ENCODE measurements around the gene LMF1.

Gene LMF1

DNA sequence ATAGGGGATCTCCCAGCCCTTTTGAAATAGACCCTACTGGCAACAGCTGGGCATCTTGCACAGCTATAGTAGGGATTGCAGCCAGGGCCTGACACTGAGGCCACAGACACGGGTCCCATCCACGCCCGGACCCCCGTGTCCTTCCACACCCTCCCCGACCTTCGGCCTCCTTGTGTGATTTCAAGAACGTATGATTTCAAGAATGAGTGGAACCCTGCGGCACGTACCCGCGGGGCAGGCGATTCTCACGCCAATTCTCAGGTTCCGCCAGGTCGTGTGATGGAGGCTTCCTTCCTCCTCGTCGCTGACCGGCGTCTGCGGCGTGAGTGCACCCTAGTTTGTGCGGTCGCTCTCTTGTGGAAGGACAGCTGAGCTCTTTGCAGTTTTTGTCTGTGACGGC is 114.0 kb downstream of the LMF1 start:
- TF ChIP-seq, protein P1, sequence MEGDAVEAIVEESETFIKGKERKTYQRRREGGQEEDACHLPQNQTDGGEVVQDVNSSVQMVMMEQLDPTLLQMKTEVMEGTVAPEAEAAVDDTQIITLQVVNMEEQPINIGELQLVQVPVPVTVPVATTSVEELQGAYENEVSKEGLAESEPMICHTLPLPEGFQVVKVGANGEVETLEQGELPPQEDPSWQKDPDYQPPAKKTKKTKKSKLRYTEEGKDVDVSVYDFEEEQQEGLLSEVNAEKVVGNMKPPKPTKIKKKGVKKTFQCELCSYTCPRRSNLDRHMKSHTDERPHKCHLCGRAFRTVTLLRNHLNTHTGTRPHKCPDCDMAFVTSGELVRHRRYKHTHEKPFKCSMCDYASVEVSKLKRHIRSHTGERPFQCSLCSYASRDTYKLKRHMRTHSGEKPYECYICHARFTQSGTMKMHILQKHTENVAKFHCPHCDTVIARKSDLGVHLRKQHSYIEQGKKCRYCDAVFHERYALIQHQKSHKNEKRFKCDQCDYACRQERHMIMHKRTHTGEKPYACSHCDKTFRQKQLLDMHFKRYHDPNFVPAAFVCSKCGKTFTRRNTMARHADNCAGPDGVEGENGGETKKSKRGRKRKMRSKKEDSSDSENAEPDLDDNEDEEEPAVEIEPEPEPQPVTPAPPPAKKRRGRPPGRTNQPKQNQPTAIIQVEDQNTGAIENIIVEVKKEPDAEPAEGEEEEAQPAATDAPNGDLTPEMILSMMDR (IDR thresholded peaks at IDR 0.05; ENCODE audit: low read depth, low read length, poor library complexity, severe bottlenecking), result no peak
- no peak for TF ChIP-seq EZH2phosphoT487 (IDR thresholded peaks at IDR 0.05; ENCODE audit: borderline replicate concordance, low read length)
- no peaks in the 10 kb centered on the region for H3K36me3 ChIP-seq (ENCODE audit: control insufficient read depth, low read length)

DNA sequence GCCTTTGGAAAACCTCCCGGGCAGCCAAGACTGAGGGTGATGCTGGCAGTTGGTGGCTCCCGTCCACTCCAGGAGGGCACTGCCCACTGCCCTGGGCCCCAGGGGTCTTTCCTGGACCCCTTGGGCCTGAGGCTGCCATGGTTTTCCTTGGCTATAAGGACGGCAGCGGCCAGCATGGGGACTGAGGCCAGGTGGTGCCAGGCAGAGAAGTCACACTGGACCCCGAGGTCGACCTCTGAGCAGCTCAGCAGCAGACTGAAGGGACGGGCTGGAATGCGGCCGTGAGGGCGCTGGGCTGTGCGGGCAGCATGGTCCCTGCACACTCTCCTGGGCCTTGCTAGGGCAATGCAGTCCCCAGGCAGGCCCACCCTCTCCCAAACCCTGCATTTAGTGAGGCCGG is 114.7 kb downstream of the LMF1 start:
- TF ChIP-seq EZH2phosphoT487 (IDR thresholded peaks at IDR 0.05; ENCODE audit: borderline replicate concordance, low read length), result no peak
- TF ChIP-seq, protein P1 (IDR thresholded peaks at IDR 0.05; ENCODE audit: low read depth, low read length, poor library complexity, severe bottlenecking), result no peak
- no peaks in the 10 kb centered on the region for H3K9me2 ChIP-seq (replicated peaks; ENCODE audit: control insufficient read depth, low read length)
- H3K9me3 ChIP-seq (ENCODE audit: control insufficient read depth, insufficient read depth, low read length), result peaks cover 48% of the 10 kb centered on the region; the same call in 1 of the 2 replicates
- no peaks in the 10 kb centered on the region for H3K4me1 ChIP-seq (ENCODE audit: control insufficient read depth, low read length)
- no peaks in the 10 kb centered on the region for H3K79me2 ChIP-seq (ENCODE audit: control insufficient read depth, low read length)
- no peaks in the 10 kb centered on the region for H3K36me3 ChIP-seq (ENCODE audit: control insufficient read depth, low read length)
- no peaks in the 10 kb centered on the region for H3K27me3 ChIP-seq (ENCODE audit: control insufficient read depth, low read length)
- H3K27ac ChIP-seq (ENCODE audit: low read depth, low read length), result no peak overlapping the region
- no peaks in the 10 kb centered on the region for H4K20me1 ChIP-seq (ENCODE audit: control insufficient read depth, insufficient read depth, low read depth, low read length)
- H3K4me3 ChIP-seq (ENCODE audit: low read length), result no peak overlapping the region
- no peak overlapping the region for H3K4me2 ChIP-seq (ENCODE audit: low read length)
- H3F3A ChIP-seq (ENCODE audit: control insufficient read depth, insufficient read depth), result no peaks in the 10 kb centered on the region

More for the DNA sequence above, 114.0 kb downstream of the LMF1 start:
- H3K4me1 ChIP-seq (ENCODE audit: control insufficient read depth, low read length), result no peaks in the 10 kb centered on the region
- H3K4me3 ChIP-seq (ENCODE audit: low read length), result no peak overlapping the region
- no peaks in the 10 kb centered on the region for H3K79me2 ChIP-seq (ENCODE audit: control insufficient read depth, low read length)
- peaks cover 41% of the 10 kb centered on the region; the same call in 1 of the 2 replicates for H3K9me3 ChIP-seq (ENCODE audit: control insufficient read depth, insufficient read depth, low read length)
- H4K20me1 ChIP-seq (ENCODE audit: control insufficient read depth, insufficient read depth, low read depth, low read length), result no peaks in the 10 kb centered on the region
- no peak overlapping the region for H3K27ac ChIP-seq (ENCODE audit: low read depth, low read length)
- H3F3A ChIP-seq (ENCODE audit: control insufficient read depth, insufficient read depth), result no peaks in the 10 kb centered on the region
- no peaks in the 10 kb centered on the region for H3K27me3 ChIP-seq (ENCODE audit: control insufficient read depth, low read length)
- H3K4me2 ChIP-seq (ENCODE audit: low read length), result no peak overlapping the region
- no peaks in the 10 kb centered on the region for H3K9me2 ChIP-seq (replicated peaks; ENCODE audit: control insufficient read depth, low read length)

DNA sequence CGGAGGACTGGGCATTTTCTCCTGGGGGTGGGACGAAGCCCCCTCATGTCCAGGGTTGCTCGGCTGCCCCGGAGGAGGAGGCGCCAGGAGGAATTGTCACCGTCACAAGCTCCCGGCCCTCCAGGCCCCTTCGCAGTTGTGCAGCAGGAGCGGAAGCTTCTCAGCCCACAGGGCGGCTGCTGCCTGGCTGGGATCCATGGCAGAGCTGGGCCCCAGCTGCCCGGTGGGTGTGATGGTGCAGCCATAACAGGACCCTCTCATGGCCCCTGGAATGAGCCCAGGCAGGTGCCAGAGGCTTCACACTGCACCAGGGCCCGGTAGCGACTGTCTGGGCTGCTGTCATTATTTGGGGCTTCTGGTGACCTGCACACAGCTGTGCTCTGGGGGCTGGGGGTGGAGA is 115.3 kb downstream of the LMF1 start:
- Histone ChIP-seq H3K27me3 (ENCODE audit: control insufficient read depth, low read length) (no peaks in the 10 kb centered on the region), H3K4me3 (ENCODE audit: low read length) (no peak overlapping the region), H3F3A (ENCODE audit: control insufficient read depth, insufficient read depth) (no peaks in the 10 kb centered on the region), H3K36me3 (ENCODE audit: control insufficient read depth, low read length) (no peaks in the 10 kb centered on the region), H4K20me1 (ENCODE audit: control insufficient read depth, insufficient read depth, low read depth, low read length) (no peaks in the 10 kb centered on the region), H3K4me1 (ENCODE audit: control insufficient read depth, low read length) (no peaks in the 10 kb centered on the region), H3K9me3 (ENCODE audit: control insufficient read depth, insufficient read depth, low read length) (peaks cover 54% of the 10 kb centered on the region; the same call in 1 of the 2 replicates), H3K27ac (ENCODE audit: low read depth, low read length) (no peak overlapping the region), H3K79me2 (ENCODE audit: control insufficient read depth, low read length) (no peaks in the 10 kb centered on the region), H3K4me2 (ENCODE audit: low read length) (no peak overlapping the region), H3K9me2 (replicated peaks; ENCODE audit: control insufficient read depth, low read length) (no peaks in the 10 kb centered on the region)
- no peak for TF ChIP-seq EZH2phosphoT487 (IDR thresholded peaks at IDR 0.05; ENCODE audit: borderline replicate concordance, low read length)
- TF ChIP-seq, protein P1 (IDR thresholded peaks at IDR 0.05; ENCODE audit: low read depth, low read length, poor library complexity, severe bottlenecking), result no peak

Data from DOHH2 (cell line).